ENCODE data around the gene ORM2. TPM values are rescaled to one million over a fixed set of nuclear protein-coding genes. Genes with fewer than 3 reads are reported as not detected.
A peak's percentile ranks its signal among the peaks of the same experiment; 100 is the strongest.
"Not testable (repeated sequence)": the region's sequence is repeated elsewhere in the genome, so short reads cannot be mapped to it uniquely, and the experiment has no call there.

Gene ORM2
- total RNA-seq, 1 experiment from 2014 or later: 0.59 TPM

DNA sequence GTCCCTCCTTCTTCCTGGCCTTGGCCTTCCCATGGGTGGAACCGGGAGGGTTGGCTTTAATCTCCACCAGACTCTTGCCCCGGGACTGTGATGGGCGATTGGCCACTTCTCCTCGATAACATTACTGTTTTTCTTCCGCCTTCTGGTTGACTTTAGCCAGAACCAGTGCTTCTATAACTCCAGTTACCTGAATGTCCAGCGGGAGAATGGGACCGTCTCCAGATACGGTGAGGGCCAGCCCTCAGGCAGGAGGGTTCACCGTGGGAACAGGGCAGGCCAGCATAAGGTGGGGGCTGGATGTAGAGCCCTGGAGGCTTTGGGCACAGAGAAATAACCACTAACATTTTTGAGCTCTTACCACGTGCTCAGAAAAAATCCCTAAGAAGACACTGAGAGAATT is 967 bp downstream of the ORM2 start (continued):
- no peak for TF ChIP-seq CTCF (IDR thresholded peaks at IDR 0.05 in 2 of 3, conservative IDR thresholded peaks at IDR 0.05 in 1 of 3; ENCODE audit: borderline replicate concordance in 1 of 3, insufficient read depth in 1 of 3, low read depth in 2 of 3, low read length in 2 of 3)

DNA sequence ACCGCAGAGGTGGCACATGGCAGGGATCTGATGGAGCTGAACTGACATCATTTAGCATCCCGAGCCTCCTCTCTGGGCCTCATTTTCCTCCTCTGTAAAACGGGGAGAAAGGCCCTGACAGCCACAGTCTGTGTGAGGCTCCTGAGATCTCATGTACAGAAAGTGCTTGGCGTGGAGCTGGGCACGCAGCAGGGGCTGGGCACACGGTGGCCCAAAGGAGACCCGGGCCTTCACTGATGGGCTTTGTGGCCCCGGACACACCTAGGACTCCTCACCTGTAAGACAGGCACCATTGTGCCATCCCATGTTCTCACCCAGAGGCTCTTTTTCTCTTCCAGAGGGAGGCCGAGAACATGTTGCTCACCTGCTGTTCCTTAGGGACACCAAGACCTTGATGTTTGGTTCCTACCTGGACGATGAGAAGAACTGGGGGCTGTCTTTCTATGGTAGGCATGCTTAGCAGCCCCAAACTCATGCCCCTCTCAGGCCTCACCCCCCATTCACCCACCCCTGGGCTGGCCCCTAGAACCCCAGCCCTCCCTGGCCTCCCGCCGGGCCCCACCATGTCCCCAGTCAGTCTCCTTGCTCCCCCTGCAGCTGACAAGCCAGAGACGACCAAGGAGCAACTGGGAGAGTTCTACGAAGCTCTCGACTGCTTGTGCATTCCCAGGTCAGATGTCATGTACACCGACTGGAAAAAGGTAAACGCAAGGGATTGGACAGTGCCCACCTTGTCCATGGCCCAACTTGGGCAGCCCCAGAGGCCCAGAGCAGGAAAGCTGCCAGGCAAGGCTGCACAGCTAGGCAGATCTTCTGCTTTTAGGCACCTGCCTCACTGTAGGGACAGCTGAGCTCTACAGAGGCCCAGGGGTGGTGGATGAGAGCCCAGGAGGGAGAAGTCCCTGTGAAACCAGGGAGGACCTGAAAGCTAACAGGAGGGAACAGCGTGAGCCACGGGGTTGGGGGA is 1.8 kb downstream of the ORM2 start:
- DNase-seq (ENCODE audit: low read depth, low spot score); RAD21 ChIA-PET (ENCODE audit: low non-redundant PET in 1 of 2, low total read pairs in 2 of 2, uncharacterized antibody in 2 of 2, unreplicated experiment in 2 of 2); ATAC-seq; H3K4me2 ChIP-seq (ENCODE audit: low read length); BruUV-seq (replicated peaks); H3K9me2 ChIP-seq (ENCODE audit: insufficient read depth); H3K4me3 ChIP-seq (replicated peaks in 1 of 2; ENCODE audit: low read depth in 1 of 2, low read length in 2 of 2); H3K36me3 ChIP-seq (ENCODE audit: control insufficient read depth in 1 of 2, insufficient read depth in 2 of 2, low read length in 2 of 2); CTCF ChIA-PET; intact Hi-C loops (cut with micrococcal nuclease); H4K20me1 ChIP-seq (ENCODE audit: insufficient read depth); H3K79me2 ChIP-seq (ENCODE audit: insufficient read depth, low read length); H3K27me3 ChIP-seq (ENCODE audit: insufficient read depth, low read length); H2AFZ ChIP-seq (ENCODE audit: low read depth, low read length, poor library complexity, severe bottlenecking); H3K9ac ChIP-seq (ENCODE audit: low read length); H3K4me1 ChIP-seq (ENCODE audit: control insufficient read depth in 1 of 2, insufficient read depth in 2 of 2, low read length in 2 of 2); POLR2A ChIA-PET; H3K9me3 ChIP-seq (ENCODE audit: control insufficient read depth in 1 of 2, insufficient read depth in 1 of 2, low read depth in 1 of 2, low read length in 2 of 2); H3K27ac ChIP-seq (ENCODE audit: low read depth, low read length): not testable (repeated sequence)

GRCh38 chr9:114332474-114333040 is 2.9 kb downstream of the ORM2 start:
- H3K27me3 ChIP-seq (ENCODE audit: insufficient read depth, low read length); CTCF ChIA-PET; H3K4me1 ChIP-seq (ENCODE audit: control insufficient read depth in 1 of 2, insufficient read depth in 2 of 2, low read length in 2 of 2); H3K36me3 ChIP-seq (ENCODE audit: control insufficient read depth in 1 of 2, insufficient read depth in 2 of 2, low read length in 2 of 2); H3K27ac ChIP-seq (ENCODE audit: low read depth, low read length); H3K9me2 ChIP-seq (ENCODE audit: insufficient read depth); POLR2A ChIA-PET; H3K9ac ChIP-seq (ENCODE audit: low read length); H2AFZ ChIP-seq (ENCODE audit: low read depth, low read length, poor library complexity, severe bottlenecking); H3K4me2 ChIP-seq (ENCODE audit: low read length); intact Hi-C loops (cut with micrococcal nuclease); H4K20me1 ChIP-seq (ENCODE audit: insufficient read depth); H3K79me2 ChIP-seq (ENCODE audit: insufficient read depth, low read length); RAD21 ChIA-PET (ENCODE audit: low non-redundant PET in 1 of 2, low total read pairs in 2 of 2, uncharacterized antibody in 2 of 2, unreplicated experiment in 2 of 2); H3K9me3 ChIP-seq (ENCODE audit: control insufficient read depth in 1 of 2, insufficient read depth in 1 of 2, low read depth in 1 of 2, low read length in 2 of 2); BruUV-seq (replicated peaks); H3K4me3 ChIP-seq (replicated peaks in 1 of 2; ENCODE audit: low read depth in 1 of 2, low read length in 2 of 2); DNase-seq (ENCODE audit: low read depth, low spot score): not testable (repeated sequence)
- 0 out of 2 replicates have a peak, but pooled peaks have one; percentile 15 for ATAC-seq

- H3K27ac ChIP-seq (ENCODE audit: low read depth, low read length); POLR2A ChIA-PET; BruUV-seq (replicated peaks); H3K27me3 ChIP-seq (ENCODE audit: insufficient read depth, low read length); RAD21 ChIA-PET (ENCODE audit: low non-redundant PET in 1 of 2, low total read pairs in 2 of 2, uncharacterized antibody in 2 of 2, unreplicated experiment in 2 of 2); H3K4me2 ChIP-seq (ENCODE audit: low read length); H3K9ac ChIP-seq (ENCODE audit: low read length); intact Hi-C loops (cut with micrococcal nuclease); H3K36me3 ChIP-seq (ENCODE audit: control insufficient read depth in 1 of 2, insufficient read depth in 2 of 2, low read length in 2 of 2); H2AFZ ChIP-seq (ENCODE audit: low read depth, low read length, poor library complexity, severe bottlenecking); H3K4me1 ChIP-seq (ENCODE audit: control insufficient read depth in 1 of 2, insufficient read depth in 2 of 2, low read length in 2 of 2); H4K20me1 ChIP-seq (ENCODE audit: insufficient read depth); CTCF ChIA-PET; H3K9me3 ChIP-seq (ENCODE audit: control insufficient read depth in 1 of 2, insufficient read depth in 1 of 2, low read depth in 1 of 2, low read length in 2 of 2); H3K9me2 ChIP-seq (ENCODE audit: insufficient read depth); H3K79me2 ChIP-seq (ENCODE audit: insufficient read depth, low read length); H3K4me3 ChIP-seq (replicated peaks in 1 of 2; ENCODE audit: low read depth in 1 of 2, low read length in 2 of 2); DNase-seq (ENCODE audit: low read depth, low spot score): not testable (repeated sequence)
- peak; percentile 53 for ATAC-seq
These were observed 4.0 kb downstream of the ORM2 start for GRCh38 chr9:114333718-114334117.
